Dendritic cell treated with granulocyte-macrophage colony-stimulating factor and Interleukin-4, amounts not matched to agents 40 ng/mL and 50 ng/mL, for 4 days (primary cell): Measurements from ENCODE around the gene TJP2.

Source experiments
- H3K27ac Mint-ChIP-seq: one replicate; pipeline ENCODE4 v1.8.0; 2022; ENCODE audit warnings: mild to moderate bottlenecking, mixed read lengths
- H3K27me3 Mint-ChIP-seq: one replicate; pipeline ENCODE4 v1.8.0; 2022; ENCODE audit warnings: mild to moderate bottlenecking, mixed read lengths
- H3K36me3 Mint-ChIP-seq: one replicate; pipeline ENCODE4 v1.8.0; 2022; ENCODE audit warnings: low read depth, mixed read lengths
- H3K4me1 Mint-ChIP-seq: one replicate; pipeline ENCODE4 v1.8.0; 2022; ENCODE audit warnings: low read depth, mixed read lengths
- H3K4me3 Mint-ChIP-seq: one replicate; pipeline ENCODE4 v1.8.0; 2022; ENCODE audit warnings: mild to moderate bottlenecking, moderate library complexity, mixed read lengths
- H3K9me3 Mint-ChIP-seq: one replicate; pipeline ENCODE4 v1.8.0; 2022; ENCODE audit warnings: mixed read lengths
- intact Hi-C: fragments of 100-400 bp; cut with micrococcal nuclease; formaldehyde crosslinking; loops from one replicate; pipeline ENCODE4 v1.15.0; 2022

TJP2 gene

GRCh38 chr9:69190086-69190862, 16.2 kb downstream of the TJP2 start:
- no peaks in the 10 kb centered on the region for H3K36me3 Mint-ChIP-seq
- peaks cover 26% of the 10 kb centered on the region for H3K4me1 Mint-ChIP-seq
- no peak overlapping the region for H3K4me3 Mint-ChIP-seq
- H3K9me3 Mint-ChIP-seq: no peaks in the 10 kb centered on the region
- intact Hi-C loops: loop anchor here (5.0 kb wide), 2 partner anchors 33 to 153 kb away; partner anchors contain the start of gene FXN
- no peaks in the 10 kb centered on the region for H3K27me3 Mint-ChIP-seq
- H3K27ac Mint-ChIP-seq: no peak overlapping the region

DNA sequence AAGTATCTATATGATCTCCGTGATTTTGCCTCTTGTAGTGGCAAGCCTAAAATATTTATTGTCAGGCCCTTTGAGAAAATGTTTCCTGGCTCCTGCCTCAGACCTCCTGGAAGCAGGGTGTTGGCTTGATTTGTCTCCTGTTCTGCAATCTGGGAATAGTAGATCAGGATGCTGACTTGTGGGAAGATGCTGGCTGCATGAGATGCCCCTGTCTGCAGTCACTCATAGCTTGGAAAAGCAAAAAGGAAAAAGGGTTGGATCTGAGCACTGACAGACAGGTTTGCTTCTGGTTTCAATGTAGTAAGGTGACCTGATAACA, 16.7 kb downstream of the TJP2 start:
- Mint-ChIP-seq H3K4me1 (peaks cover 26% of the 10 kb centered on the region), H3K27ac (no peak overlapping the region), H3K9me3 (no peaks in the 10 kb centered on the region), H3K4me3 (no peak overlapping the region), H3K36me3 (no peaks in the 10 kb centered on the region), H3K27me3 (no peaks in the 10 kb centered on the region)
- intact Hi-C loops: loop anchor here (5.0 kb wide), 2 partner anchors 34 to 154 kb away; partner anchors contain the start of gene FXN

DNA sequence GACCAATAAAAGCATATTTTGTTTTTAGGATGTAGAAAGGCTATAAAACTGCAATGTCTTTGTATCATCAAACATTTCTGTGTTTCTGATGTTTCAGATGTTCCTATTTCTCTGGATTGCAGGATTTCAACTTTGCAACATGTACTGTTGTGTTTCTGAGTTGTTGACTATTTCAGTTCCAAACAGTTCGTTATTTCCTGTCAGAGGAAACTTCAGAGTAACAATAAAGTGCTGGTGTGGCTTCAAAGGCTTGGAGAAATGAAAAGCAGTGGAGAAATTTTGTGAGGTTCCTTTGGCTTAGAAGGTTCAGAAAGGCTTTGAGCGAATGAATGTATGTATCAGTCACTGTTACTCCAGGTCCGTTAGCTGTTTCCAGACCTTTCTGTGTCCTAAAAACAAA, 17.2 kb downstream of the TJP2 start:
- peaks cover 22% of the 10 kb centered on the region for H3K4me1 Mint-ChIP-seq
- intact Hi-C loops: loop anchor here (5.0 kb wide), 2 partner anchors 34 to 154 kb away; partner anchors contain the start of gene FXN
- H3K9me3 Mint-ChIP-seq: no peaks in the 10 kb centered on the region
- H3K27me3 Mint-ChIP-seq: no peaks in the 10 kb centered on the region
- no peaks in the 10 kb centered on the region for H3K36me3 Mint-ChIP-seq
- H3K27ac Mint-ChIP-seq: no peak overlapping the region
- H3K4me3 Mint-ChIP-seq: no peak overlapping the region

DNA sequence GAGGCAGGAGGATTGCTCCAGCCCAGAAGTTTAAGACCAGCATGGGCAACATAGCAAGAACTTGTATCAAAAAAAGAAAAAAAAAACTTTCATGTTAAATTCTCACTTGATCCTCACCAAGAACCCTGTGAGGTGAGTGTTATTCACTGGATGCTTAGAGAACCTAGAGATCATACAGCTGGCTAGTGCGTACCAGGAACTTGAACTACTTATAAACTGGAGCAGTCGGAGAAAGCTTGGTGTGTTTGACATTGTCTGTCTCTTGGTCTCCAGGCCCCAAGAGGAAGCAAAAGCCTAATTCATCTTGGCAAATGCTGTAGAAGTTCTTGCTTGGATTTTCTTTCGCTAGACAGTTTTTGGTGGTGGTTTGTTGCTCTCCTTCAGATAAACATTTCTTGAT, 18.1 kb downstream of the TJP2 start:
- Mint-ChIP-seq H3K27ac (no peak overlapping the region), H3K36me3 (no peaks in the 10 kb centered on the region), H3K27me3 (no peaks in the 10 kb centered on the region), H3K4me1 (peaks cover 14% of the 10 kb centered on the region), H3K9me3 (no peaks in the 10 kb centered on the region), H3K4me3 (no peak overlapping the region)
- intact Hi-C loops: loop anchor here (5.0 kb wide), 2 partner anchors 35 to 155 kb away; partner anchors contain the start of gene FXN

DNA sequence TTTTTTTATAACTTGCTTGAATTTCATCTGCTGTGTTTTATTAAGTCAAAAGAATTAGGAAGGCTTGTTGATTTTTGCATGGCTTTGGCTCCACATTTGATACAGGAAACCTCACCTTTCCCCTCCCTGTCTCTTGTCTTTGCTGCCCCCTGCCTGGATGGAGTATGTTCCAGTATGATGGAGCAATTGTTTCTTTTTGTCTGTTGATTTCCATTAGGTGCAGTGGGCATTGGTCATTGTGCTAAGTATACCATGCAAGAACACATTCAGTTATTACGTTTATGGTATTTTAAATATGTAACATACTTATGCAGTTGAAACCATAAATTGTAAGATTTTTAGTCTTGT, 19.6 kb downstream of the TJP2 start:
- H3K4me3 Mint-ChIP-seq: no peak overlapping the region
- H3K9me3 Mint-ChIP-seq: no peaks in the 10 kb centered on the region
- H3K4me1 Mint-ChIP-seq: peaks cover 9% of the 10 kb centered on the region
- H3K27me3 Mint-ChIP-seq: no peaks in the 10 kb centered on the region
- no peak overlapping the region for H3K27ac Mint-ChIP-seq
- no peaks in the 10 kb centered on the region for H3K36me3 Mint-ChIP-seq
- intact Hi-C loops: loop anchor here (1.0 to 5.0 kb wide), 3 partner anchors 36 to 156 kb away; partner anchors contain the start of gene FXN

DNA sequence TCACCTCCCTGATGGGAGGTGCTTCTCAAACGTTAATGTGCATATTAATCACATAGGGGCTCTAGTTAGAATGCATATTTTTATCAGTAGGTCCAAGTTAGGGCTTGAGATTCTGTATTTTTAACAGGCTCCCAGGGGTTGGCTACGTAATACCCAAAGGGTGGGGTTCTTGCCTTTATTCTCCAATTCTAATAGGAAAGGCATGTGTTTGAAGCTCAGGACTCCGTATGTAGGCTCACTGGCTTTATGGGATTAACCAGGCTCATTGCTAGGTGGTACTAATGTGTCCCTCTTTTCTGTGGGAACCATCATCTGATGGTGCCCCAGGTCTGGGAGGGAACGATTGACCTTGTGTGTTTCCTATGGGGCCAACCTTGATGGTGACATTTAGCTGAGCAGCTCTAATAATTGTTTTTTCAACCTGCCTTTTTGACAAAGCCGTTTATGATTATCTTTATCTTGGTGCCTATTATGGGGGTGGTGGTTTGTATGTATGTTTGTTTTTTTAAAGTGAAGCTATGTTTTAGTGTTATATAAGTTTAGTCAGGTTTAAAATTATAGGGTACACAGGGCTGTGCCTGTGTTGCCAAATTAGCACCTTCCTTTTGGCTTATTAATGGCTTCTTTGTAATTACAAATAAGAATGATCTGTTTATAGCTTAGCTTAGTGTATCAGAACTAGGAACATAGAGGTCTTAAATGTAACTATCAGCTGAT, 20.8 kb downstream of the TJP2 start:
- Mint-ChIP-seq H3K9me3 (no peaks in the 10 kb centered on the region), H3K27ac (no peak overlapping the region), H3K27me3 (no peaks in the 10 kb centered on the region), H3K4me1 (peaks cover 17% of the 10 kb centered on the region), H3K4me3 (no peak overlapping the region), H3K36me3 (no peaks in the 10 kb centered on the region)
- intact Hi-C loops: loop anchor here (5.0 kb wide), 2 partner anchors 38 to 158 kb away; partner anchors contain the start of gene FXN

DNA sequence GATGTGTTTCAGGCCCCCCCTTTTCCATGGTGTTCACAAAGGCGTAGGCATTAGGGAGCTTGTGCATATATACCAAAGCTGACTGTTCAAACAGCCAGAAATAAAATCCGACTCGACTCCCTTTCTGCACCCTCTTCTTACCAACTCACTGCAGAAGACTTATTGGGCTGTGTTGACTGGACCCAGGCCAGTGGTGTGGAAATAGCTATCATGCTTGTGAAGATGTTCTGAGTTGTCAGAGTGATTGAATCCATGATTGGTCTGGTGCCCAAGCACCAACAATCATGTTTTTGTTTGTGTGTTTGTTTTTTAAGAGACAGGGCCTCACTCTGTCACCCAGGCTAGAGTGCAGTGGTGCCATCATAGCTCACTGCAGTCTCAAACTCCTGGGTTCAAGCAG, 21.6 kb downstream of the TJP2 start:
- Mint-ChIP-seq H3K4me3 (no peak overlapping the region), H3K27ac (no peak overlapping the region), H3K4me1 (peaks cover 21% of the 10 kb centered on the region), H3K27me3 (no peaks in the 10 kb centered on the region), H3K9me3 (no peaks in the 10 kb centered on the region), H3K36me3 (no peaks in the 10 kb centered on the region)
- intact Hi-C loops: no loop called here

DNA sequence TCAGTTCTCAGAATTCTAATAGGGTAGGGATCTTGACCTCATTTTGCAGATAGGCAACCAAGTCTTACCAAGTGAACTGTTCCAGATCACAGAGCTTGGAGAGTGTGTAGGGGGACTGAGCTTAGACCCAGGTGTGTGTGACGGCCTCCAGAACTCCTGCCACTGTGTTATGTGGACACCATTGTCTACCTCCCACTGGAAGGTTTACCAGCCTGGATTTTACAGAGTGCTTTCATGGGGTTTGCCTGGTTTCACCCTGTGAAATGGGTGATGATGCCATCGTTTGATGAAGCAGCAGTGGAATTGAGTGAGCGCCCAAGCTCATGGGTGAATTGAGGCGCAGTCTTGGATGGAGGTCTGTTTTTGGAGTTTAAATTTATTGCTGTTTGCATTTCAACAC, 23.6 kb downstream of the TJP2 start:
- Mint-ChIP-seq H3K36me3 (no peaks in the 10 kb centered on the region), H3K4me3 (no peak overlapping the region), H3K27me3 (no peaks in the 10 kb centered on the region), H3K9me3 (no peaks in the 10 kb centered on the region), H3K27ac (no peak overlapping the region), H3K4me1 (peaks cover 26% of the 10 kb centered on the region)
- intact Hi-C loops: no loop called here

DNA sequence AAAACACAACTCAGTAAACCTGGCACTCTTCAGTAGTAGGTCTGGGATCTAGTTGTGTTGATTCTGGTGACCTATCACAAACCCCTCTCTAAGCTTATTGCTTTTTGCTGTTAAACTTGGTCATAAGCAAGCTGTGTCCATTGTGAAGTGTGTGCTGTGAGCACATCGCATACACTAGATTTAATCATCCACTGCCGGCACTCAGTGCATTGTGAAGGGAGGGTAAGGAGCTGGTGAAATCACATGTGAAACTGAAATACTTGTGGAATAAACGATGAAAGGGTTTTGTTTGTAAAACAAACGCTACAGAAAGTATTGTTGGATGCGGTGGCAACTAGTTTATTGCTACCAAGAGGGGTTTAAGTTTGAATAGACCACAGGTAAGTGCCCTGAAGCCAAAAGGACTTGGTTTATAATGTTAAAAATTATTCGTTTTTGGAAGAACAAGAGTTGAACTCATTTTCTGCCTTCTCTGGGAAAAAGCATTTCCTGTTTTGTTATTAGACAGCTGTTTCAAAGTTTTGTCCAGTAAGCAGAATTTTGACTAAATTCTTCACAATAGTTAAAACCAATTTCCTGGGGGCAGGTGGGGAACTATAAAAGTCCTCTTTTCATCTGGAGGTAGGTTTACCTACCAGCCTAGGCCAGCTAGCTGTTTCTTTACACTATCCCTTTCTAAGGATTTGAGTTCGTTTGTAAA, 24.6 kb downstream of the TJP2 start:
- intact Hi-C loops: no loop called here
- Mint-ChIP-seq H3K4me3 (no peak overlapping the region), H3K27ac (no peak overlapping the region), H3K27me3 (no peaks in the 10 kb centered on the region), H3K9me3 (no peaks in the 10 kb centered on the region), H3K4me1 (peaks cover 26% of the 10 kb centered on the region), H3K36me3 (no peaks in the 10 kb centered on the region)

DNA sequence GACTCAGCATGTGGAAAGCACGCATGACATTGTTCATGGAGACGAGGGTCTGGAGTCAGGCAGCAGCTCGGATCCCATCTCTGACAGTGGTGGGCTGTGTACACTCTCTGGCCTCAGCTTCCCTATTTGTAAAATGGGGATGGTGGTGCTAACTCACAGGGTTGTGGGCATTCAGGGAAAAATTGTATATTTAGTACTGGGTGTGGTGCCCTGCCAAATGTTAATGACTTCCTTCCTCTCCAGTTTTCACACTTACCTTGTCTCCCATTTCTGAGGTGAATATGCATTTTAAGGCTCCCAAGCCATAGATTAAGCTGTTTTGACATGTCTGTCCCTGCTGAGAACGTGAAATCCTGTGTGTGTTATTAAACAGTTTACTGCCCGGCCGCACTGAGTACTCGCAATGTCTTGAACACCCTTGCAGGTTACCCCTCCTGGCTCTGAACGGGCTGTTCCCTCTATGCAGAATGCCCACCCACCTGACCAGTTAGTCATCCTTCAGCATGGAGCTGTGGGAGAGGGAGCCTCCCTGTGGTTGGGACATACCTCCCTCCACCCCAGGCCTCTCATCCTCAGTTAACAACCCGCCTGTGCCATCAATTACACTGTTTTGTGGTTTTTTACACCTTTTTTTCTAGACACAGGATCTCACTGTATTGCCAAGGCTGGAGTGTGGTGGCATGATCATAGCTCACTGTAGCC, 25.8 kb downstream of the TJP2 start:
- Mint-ChIP-seq H3K4me1 (peaks cover 26% of the 10 kb centered on the region), H3K27me3 (no peaks in the 10 kb centered on the region), H3K4me3 (no peak overlapping the region), H3K9me3 (no peaks in the 10 kb centered on the region), H3K36me3 (no peaks in the 10 kb centered on the region), H3K27ac (no peak overlapping the region)
- intact Hi-C loops: no loop called here

GRCh38 chr9:69202556-69202955, 28.5 kb downstream of the TJP2 start:
- Mint-ChIP-seq H3K4me1 (peaks cover 26% of the 10 kb centered on the region), H3K9me3 (no peaks in the 10 kb centered on the region), H3K36me3 (no peaks in the 10 kb centered on the region), H3K27me3 (no peaks in the 10 kb centered on the region), H3K27ac (no peak overlapping the region), H3K4me3 (no peak overlapping the region)
- intact Hi-C loops: no loop called here

DNA sequence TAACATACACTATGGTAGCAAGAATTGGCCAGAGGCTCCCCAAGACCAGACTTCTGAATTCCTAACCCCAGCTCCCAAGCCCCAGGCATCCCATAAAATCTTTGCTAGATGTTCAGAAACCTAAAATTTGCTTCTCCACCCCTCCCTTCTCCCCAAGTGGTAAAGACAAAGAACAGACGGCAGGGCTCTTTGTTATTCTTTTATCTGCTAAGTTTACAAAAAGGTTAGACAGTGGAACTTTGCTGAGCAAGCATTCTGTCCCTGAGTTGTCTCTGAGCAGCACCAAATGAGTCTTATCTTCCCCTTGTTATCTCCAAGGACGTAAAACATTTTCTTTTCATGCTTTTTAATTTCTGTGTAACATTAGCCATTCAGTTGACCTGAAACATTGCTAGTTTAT, 30.2 kb downstream of the TJP2 start:
- no peak overlapping the region for H3K4me3 Mint-ChIP-seq
- no peaks in the 10 kb centered on the region for H3K9me3 Mint-ChIP-seq
- H3K27ac Mint-ChIP-seq: no peak overlapping the region
- H3K27me3 Mint-ChIP-seq: no peaks in the 10 kb centered on the region
- H3K4me1 Mint-ChIP-seq: peaks cover 20% of the 10 kb centered on the region
- intact Hi-C loops: no loop called here
- no peaks in the 10 kb centered on the region for H3K36me3 Mint-ChIP-seq

DNA sequence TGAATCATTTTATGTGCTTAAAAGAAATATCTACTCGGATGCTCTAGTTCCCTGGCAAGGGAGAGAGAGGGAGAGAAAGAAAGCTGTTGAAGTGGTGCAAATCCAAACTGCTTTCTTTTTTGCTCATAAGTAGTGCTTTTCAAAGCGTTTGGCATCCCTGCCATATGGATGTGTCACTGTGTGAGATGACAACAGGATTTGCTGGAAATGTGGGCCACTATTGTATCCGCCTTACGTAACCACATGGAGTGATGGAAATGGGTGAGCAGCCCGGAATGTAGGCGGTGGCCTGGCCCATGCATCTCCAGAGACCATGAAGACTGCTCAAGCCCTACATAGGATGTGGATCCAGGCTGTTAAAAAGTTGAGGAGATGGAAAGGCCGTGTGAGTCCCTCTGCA, 30.8 kb downstream of the TJP2 start:
- Mint-ChIP-seq H3K4me1 (peaks cover 15% of the 10 kb centered on the region), H3K27ac (no peak overlapping the region), H3K9me3 (no peaks in the 10 kb centered on the region), H3K4me3 (no peak overlapping the region), H3K27me3 (no peaks in the 10 kb centered on the region), H3K36me3 (no peaks in the 10 kb centered on the region)
- intact Hi-C loops: no loop called here

DNA sequence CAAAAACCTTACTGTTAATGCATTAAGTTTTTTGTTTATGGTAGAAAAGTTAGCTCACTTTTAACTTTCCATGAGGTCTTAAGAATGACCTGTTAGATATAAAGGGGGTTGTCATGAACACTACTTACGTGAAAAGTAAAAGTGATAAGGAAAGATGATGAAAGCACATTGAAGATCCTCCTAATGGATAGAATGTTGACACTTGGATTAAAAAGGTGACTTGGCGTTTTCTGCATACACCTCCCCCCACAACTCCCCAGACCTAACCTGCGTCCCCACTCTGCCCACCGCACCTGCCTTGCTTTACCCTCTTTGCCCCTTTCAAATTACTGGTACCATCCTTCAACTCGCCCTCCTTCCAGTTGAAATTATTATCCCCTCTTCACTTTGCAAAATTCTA, 32.0 kb downstream of the TJP2 start:
- Mint-ChIP-seq H3K36me3 (no peaks in the 10 kb centered on the region), H3K4me3 (no peak overlapping the region), H3K9me3 (no peaks in the 10 kb centered on the region), H3K27ac (no peak overlapping the region), H3K4me1 (peaks cover 10% of the 10 kb centered on the region), H3K27me3 (no peaks in the 10 kb centered on the region)
- intact Hi-C loops: no loop called here
